ENCODE measurements around the gene TMEM88.

The TMEM88 gene

DNA sequence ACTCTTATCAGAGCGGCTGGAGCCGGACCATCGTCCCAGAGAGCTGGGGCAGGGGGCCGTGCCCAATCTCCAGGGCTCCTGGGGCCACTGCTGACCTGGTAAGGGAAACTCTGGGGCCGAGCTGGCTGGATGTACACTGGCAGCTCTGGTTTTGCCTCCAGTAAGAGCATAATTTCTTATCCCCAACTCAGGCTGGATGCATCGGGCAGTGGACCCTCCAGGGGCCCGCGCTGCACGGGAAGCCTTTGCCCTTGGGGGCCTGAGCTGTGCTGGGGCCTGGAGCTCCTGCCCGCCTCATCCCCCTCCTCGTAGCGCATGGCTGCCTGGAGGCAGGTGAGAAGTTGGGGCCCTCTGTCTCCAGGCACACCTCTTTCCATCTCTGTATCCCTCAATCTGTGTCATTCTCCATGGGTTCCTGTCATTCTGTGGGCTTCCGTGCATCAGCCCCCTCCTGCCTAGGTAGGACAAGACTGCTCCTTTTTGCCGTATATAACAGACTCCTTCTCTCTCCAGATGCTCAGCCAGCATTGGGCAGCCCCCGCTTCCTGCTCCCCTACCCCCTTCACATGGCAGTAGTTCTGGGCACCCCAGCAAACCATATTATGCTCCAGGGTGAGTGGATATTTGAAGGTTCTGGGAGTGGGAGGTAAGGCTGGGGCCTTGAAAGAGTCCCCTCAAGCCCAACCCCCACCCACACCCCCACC, 9.4 kb upstream of the TMEM88 start:
- DNase-seq, result no peak

DNA sequence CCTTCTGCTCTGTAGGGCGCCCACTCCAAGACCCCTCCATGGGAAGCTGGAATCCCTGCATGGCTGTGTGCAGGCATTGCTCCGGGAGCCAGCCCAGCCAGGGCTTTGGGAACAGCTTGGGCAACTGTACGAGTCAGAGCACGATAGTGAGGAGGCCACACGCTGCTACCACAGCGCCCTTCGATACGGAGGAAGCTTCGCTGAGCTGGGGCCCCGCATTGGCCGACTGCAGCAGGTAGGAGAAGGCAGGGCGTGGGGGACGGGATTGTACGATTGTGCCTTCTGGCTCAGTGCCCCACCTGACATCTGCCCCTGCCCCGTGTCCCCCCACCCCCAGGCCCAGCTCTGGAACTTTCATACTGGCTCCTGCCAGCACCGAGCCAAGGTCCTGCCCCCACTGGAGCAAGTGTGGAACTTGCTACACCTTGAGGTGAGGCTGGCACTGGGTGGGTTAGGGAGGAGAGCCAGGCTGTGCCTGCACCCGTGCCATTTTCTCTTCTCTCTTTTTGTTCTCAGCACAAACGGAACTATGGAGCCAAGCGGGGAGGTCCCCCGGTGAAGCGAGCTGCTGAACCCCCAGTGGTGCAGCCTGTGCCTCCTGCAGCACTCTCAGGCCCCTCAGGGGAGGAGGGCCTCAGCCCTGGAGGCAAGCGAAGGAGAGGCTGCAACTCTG, 8.7 kb upstream of the TMEM88 start:
- DNase-seq, result no peak

DNA sequence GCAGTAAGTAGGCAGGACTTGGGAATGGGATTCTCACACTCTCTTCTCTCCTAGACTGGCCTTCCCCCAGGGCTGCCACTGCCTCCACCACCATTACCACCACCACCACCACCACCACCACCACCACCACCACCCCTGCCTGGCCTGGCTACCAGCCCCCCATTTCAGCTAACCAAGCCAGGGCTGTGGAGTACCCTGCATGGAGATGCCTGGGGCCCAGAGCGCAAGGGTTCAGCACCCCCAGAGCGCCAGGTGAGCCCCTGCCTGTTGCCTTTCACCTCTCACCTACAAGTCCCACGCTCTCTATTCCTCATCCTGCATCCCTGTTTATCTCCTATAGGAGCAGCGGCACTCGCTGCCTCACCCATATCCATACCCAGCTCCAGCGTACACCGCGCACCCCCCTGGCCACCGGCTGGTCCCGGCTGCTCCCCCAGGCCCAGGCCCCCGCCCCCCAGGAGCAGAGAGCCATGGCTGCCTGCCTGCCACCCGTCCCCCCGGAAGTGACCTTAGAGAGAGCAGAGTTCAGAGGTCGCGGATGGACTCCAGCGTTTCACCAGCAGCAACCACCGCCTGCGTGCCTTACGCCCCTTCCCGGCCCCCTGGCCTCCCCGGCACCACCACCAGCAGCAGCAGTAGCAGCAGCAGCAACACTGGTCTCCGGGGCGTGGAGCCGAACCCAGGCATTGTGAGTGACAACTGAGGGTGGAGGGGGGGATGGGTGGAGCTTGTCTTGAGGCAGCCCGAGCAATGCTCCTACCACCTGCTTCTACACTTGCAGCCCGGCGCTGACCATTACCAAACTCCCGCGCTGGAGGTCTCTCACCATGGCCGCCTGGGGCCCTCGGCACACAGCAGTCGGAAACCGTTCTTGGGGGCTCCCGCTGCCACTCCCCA, 7.9 kb upstream of the TMEM88 start:
- DNase-seq, result no peak

DNA sequence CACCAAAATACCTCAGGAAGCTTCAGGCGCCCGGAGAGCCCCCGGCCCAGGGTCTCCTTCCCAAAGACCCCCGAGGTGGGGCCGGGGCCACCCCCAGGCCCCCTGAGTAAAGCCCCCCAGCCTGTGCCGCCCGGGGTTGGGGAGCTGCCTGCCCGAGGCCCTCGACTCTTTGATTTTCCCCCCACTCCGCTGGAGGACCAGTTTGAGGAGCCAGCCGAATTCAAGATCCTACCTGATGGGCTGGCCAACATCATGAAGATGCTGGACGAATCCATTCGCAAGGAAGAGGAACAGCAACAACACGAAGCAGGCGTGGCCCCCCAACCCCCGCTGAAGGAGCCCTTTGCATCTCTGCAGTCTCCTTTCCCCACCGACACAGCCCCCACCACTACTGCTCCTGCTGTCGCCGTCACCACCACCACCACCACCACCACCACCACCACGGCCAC, 6.7 kb upstream of the TMEM88 start:
- DNase-seq, result no peak

DNA sequence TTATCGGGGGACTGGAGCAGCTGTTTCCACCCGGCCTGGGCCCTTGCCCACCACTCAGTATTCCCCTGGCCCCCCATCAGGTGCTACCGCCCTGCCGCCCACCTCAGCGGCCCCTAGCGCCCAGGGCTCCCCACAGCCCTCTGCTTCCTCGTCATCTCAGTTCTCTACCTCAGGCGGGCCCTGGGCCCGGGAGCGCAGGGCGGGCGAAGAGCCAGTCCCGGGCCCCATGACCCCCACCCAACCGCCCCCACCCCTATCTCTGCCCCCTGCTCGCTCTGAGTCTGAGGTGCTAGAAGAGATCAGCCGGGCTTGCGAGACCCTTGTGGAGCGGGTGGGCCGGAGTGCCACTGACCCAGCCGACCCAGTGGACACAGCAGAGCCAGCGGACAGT, 6.1 kb upstream of the TMEM88 start:
- no peak for DNase-seq

DNA sequence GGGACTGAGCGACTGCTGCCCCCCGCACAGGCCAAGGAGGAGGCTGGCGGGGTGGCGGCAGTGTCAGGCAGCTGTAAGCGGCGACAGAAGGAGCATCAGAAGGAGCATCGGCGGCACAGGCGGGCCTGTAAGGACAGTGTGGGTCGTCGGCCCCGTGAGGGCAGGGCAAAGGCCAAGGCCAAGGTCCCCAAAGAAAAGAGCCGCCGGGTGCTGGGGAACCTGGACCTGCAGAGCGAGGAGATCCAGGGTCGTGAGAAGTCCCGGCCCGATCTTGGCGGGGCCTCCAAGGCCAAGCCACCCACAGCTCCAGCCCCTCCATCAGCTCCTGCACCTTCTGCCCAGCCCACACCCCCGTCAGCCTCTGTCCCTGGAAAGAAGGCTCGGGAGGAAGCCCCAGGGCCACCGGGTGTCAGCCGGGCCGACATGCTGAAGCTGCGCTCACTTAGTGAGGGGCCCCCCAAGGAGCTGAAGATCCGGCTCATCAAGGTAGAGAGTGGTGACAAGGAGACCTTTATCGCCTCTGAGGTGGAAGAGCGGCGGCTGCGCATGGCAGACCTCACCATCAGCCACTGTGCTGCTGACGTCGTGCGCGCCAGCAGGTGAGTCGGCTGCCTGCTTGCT, 5.6 kb upstream of the TMEM88 start:
- no peak for DNase-seq

DNA sequence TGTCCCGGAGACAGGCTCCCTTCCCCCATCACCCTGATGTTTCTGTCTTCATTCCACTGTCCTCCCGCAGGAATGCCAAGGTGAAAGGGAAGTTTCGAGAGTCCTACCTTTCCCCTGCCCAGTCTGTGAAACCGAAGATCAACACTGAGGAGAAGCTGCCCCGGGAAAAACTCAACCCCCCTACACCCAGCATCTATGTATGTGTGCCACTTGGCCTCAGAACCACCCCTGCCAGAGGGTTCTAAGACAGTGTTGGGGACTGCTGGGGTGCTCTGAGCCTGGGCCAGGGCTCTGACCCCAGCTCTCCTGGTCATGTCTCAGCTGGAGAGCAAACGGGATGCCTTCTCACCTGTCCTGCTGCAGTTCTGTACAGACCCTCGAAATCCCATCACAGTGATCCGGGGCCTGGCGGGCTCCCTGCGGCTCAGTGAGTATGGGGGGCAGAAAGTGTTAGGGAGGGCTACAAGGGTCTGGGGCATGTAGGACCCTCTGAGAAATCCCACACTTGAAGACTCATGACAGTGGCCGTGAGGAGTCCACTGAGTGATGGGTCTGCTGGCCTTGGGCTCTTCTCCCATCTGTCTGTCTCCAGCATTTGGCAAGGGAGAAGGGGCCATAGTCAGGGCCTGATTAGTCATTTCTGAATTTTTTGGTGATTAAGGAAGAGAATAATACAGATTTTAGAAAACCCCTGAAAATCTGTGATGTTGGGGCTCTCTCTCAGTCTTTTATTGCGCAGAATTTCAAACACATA, 4.9 kb upstream of the TMEM88 start:
- DNase-seq, result no peak

DNA sequence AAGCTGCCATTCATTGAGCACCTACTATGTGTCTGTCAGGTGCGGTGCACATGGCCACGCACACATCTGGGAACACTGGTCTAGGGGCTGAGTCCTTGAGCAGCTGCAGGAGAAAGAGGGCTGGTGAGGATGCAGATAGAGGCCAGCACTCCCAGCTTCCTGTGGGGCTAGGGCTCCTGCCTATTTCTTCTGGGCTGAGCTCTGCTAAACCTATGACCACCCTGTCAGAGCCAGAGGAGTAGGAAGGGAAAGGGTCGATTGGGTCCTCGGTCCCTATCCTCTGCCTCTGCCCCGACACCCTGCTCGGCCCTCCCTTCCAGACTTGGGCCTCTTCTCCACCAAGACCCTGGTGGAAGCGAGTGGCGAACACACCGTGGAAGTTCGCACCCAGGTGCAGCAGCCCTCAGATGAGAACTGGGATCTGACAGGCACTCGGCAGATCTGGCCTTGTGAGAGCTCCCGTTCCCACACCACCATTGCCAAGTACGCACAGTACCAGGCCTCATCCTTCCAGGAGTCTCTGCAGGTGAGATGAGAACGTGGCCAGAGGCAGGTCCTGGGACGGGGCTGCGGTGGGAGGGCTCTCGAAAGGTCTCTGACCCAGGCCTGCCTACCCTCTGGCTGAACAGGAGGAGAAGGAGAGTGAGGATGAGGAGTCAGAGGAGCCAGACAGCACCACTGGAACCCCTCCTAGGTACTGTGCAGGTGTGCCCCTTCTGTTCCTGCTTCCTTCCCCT, 4.0 kb upstream of the TMEM88 start:
- no peak for DNase-seq

DNA sequence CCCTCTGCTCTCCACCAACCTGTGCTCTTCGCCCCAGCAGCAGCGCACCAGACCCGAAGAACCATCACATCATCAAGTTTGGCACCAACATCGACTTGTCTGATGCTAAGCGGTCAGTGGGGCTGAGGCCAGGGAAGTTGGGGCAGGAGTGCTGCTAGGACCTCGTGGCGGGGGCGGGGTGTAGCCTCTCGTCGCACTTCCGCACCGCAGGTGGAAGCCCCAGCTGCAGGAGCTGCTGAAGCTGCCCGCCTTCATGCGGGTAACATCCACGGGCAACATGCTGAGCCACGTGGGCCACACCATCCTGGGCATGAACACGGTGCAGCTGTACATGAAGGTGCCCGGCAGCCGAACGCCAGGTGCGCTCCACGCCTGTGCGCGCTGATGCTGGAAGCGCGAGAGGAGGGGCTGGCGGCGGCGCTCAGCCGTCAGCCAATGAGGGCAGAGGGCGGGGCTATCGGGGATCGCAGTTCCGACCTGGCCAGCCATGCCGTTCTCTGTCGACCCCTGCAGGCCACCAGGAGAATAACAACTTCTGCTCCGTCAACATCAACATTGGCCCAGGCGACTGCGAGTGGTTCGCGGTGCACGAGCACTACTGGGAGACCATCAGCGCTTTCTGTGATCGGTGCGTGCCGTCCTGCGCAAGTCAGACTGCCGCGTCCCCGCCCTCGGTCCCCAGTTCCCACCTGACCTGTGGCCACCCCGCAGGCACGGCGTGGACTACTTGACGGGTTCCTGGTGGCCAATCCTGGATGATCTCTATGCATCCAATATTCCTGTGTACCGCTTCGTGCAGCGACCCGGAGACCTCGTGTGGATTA, 3.2 kb upstream of the TMEM88 start:
- peak; percentile 92 for DNase-seq

DNA sequence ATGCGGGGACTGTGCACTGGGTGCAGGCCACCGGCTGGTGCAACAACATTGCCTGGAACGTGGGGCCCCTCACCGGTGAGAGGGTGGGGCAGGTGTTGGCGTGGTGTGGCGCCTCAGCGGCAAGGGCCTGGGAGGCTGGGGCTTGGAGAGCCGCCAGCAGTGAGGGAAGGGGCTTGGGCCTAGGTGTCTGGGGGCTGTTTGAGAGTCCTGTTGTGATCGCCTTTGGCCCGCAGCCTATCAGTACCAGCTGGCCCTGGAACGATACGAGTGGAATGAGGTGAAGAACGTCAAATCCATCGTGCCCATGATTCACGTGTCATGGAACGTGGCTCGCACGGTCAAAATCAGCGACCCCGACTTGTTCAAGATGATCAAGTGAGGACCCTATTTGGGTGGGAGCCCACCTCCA, 2.6 kb upstream of the TMEM88 start:
- no peak for DNase-seq

DNA sequence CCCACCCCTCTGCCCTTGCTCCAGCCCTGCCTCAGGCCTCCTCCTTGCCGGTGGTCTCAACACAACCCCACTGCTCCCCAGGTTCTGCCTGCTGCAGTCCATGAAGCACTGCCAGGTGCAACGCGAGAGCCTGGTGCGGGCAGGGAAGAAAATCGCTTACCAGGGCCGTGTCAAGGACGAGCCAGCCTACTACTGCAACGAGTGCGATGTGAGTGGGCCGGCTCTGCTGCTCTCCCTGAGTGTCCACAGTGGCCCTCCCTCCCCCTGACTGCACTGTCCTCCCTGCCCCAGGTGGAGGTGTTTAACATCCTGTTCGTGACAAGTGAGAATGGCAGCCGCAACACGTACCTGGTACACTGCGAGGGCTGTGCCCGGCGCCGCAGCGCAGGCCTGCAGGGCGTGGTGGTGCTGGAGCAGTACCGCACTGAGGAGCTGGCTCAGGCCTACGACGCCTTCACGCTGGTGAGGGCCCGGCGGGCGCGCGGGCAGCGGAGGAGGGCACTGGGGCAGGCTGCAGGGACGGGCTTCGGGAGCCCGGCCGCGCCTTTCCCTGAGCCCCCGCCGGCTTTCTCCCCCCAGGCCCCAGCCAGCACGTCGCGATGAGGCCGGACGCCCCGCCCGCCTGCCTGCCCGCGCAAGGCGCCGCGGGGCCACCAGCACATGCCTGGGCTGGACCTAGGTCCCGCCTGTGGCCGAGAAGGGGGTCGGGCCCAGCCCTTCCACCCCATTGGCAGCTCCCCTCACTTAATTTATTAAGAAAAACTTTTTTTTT, 1.8 kb upstream of the TMEM88 start:
- DNase-seq, result no peak

DNA sequence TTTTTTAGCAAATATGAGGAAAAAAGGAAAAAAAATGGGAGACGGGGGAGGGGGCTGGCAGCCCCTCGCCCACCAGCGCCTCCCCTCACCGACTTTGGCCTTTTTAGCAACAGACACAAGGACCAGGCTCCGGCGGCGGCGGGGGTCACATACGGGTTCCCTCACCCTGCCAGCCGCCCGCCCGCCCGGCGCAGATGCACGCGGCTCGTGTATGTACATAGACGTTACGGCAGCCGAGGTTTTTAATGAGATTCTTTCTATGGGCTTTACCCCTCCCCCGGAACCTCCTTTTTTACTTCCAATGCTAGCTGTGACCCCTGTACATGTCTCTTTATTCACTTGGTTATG, 1.2 kb upstream of the TMEM88 start:
- DNase-seq, result no peak

DNA sequence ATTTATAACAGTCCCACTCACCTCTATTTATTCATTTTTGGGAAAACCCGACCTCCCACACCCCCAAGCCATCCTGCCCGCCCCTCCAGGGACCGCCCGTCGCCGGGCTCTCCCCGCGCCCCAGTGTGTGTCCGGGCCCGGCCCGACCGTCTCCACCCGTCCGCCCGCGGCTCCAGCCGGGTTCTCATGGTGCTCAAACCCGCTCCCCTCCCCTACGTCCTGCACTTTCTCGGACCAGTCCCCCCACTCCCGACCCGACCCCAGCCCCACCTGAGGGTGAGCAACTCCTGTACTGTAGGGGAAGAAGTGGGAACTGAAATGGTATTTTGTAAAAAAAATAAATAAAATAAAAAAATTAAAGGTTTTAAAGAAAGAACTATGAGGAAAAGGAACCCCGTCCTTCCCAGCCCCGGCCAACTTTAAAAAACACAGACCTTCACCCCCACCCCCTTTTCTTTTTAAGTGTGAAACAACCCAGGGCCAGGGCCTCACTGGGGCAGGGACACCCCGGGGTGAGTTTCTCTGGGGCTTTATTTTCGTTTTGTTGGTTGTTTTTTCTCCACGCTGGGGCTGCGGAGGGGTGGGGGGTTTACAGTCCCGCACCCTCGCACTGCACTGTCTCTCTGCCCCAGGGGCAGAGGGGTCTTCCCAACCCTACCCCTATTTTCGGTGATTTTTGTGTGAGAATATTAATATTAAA, 638 bp upstream of the TMEM88 start:
- DNase-seq, result no peak

DNA sequence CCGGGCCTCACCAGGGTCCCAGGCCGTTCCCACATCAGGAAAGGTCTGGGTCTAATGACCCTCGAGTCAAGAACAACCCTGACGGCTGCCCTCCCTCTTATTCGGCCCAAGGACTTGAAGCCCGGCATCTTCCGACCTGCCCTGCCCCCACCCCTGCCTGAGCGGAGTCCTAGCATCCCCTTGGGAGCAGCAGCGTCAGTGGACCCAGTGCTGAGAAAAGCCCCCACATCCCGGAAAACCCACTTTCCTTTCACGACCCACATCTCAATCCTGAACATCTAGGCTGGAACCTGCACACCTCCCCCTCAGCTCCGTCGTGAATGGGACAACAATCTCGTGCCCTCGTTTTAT, 769 bp downstream of the TMEM88 start:
- no peak for DNase-seq

DNA sequence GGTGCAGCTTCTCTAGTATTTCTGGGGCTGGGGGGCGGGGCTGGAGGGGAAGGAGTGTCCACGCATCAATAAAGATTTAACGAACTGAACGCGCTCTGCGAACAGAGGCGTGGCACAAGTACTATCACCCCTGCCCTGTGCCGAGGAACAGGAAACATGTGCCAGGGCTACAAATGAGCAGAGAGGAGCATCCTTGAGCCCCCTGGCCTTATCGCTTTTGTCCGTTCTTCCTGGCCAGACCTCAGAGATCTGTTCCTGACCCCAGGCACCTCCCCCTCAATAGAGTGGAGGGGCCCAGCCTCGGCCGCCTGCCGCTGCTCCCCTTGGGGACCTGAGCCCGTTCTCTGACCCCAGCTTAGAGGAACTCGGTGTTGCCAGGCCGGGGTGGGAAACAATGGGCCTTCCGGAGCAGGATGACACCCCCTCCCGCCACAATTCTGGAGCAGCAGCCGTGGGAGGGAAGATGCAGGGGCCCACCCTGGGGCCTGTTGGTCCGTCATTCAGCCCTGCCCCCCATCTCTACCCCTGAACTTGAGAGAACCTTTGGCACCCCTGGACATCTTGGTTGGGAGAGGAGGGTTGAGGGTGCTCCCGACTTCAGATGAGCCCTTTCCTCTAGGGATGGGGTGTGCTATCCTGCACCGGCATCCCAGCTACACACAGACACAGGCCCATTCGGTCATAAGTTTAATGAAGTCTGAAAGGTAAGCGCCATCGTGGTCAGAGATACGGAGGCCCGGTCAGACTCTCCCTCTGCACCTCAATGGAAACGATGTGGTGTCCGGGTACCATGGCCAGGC, 1.3 kb downstream of the TMEM88 start:
- no peak for DNase-seq

DNA sequence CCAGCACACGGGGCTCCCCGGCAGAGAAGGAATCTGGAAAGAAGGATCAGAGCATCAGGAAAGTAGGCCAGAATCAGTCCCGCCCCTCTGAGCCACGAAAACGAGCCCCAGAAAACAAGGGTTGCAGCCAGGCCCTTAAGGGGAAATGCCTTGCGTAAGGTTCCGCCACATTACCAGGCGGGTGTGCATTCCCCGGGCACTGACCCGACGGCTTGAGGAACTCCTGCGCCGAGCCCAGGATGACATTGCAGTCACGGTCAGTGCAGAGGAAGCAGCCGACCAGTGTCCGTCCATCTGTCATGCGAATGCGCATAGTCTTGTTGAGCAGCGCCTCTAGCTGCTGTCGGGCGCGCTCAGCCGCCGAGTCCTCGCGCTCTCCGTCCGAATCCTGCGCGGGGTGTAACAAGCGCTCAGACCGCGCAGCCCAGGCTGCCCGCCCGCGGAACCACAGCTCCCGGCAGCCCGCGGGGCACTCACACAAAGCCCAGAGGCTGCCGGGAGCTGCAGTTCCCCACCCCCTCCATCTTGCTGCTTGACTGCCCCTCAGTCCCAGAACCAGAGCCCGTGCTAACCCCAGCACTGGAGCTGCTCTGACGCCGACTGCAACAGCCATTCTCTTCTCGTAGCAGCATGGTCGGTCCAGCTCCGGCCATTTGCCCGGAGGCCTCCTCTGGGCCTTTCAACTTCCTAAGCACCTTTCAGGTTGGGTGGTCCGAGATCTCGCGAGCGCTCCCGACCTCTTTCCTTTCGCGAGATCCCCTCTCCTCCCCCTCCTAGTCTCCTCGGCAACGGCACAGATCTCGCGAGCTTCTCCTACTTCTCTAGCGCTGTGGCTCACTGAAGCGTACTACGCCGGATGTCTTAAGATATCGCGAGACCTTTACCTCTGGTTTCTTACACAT, 2.2 kb downstream of the TMEM88 start, which contains the start of gene NAA38:
Gene NAA38, minus strand, starts transcription at position 749 of the 902 bp plus-strand sequence. Its CDS starts 96 bp downstream, at position 653.
- DNase-seq, result peak; percentile 97

Measured in stimulated activated CD4-positive, alpha-beta T cell treated with anti-CD3 and anti-CD28 coated beads, Interleukin-1b, Interleukin-23, amount 100 ng/mL, for 48 hours (primary cell).